ENCODE results near the gene SDHC.

The SDHC gene

DNA sequence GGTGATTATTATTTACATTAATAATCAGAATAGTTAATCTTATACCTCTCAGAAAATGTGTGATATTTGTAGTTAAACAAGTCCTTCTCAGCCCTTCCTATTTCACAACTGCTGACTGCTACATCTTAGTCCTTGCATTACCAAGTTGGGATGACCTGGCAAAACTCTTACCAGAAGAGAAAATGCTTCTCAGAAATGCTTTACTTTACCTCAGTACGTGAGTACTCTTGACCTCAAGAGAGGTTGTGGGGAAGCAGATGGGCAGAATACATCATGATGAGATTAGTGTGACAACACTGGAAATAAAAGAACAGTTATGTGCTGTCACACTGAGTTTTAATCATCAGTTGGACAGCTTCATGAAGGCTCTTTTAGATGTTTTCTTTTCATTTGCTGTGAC lies 37.3 kb downstream of the SDHC start:
- DNase-seq: peak; percentile 22
- Histone ChIP-seq H3K9ac (ENCODE audit: low read length) (no peak overlapping the region), H4K8ac (ENCODE audit: low read length) (no peak overlapping the region), H2BK12ac (ENCODE audit: low read length in 2 of 2) (no peak overlapping the region), H3K4ac (ENCODE audit: low read depth in 1 of 2, low read length in 2 of 2) (no peak overlapping the region), H3K18ac (ENCODE audit: low read depth in 1 of 2, low read length in 2 of 2) (no peak overlapping the region), H3K27ac (ENCODE audit: low read length, poor library complexity, severe bottlenecking) (no peak overlapping the region), H2AFZ (ENCODE audit: low read depth, low read length) (no peak overlapping the region), H3K23ac (ENCODE audit: low read length in 2 of 2) (no peak overlapping the region), H2BK15ac (ENCODE audit: low read depth, poor library complexity, severe bottlenecking) (no peak overlapping the region), H3K14ac (ENCODE audit: low read length in 2 of 2) (no peak overlapping the region), H3K27me3 (ENCODE audit: control insufficient read depth in 1 of 2, insufficient read depth in 1 of 2, low read length in 2 of 2) (no peaks in the 10 kb centered on the region), H2BK120ac (ENCODE audit: low read depth, low read length) (no peak overlapping the region), H3K79me1 (replicated peaks; ENCODE audit: low read length, poor library complexity, severe bottlenecking) (peaks cover 18% of the 10 kb centered on the region), H3K4me1 (ENCODE audit: control insufficient read depth, insufficient read depth, low read depth, low read length) (no peaks in the 10 kb centered on the region), H4K91ac (ENCODE audit: low read length) (no peak overlapping the region), H2BK5ac (ENCODE audit: low read depth, low read length, poor library complexity, severe bottlenecking) (no peak overlapping the region), H2AK5ac (ENCODE audit: low read length, severe bottlenecking) (no peak overlapping the region), H3K4me2 (ENCODE audit: low read length, poor library complexity, severe bottlenecking) (no peak overlapping the region), H3K36me3 (ENCODE audit: control insufficient read depth in 1 of 2, insufficient read depth in 2 of 2, low read depth in 1 of 2, low read length in 2 of 2) (peaks cover 6 to 31% of the 10 kb centered on the region in 2 experiments), H3K9me3 (ENCODE audit: control insufficient read depth, low read length) (no peaks in the 10 kb centered on the region), H3K4me3 (ENCODE audit: insufficient read depth in 1 of 2, low read depth in 1 of 2, low read length in 2 of 2) (no peak overlapping the region)
- 88% methylated on average over 1 of the region's 1 CpG for WGBS

GRCh38 chr1:161357073-161357472 lies 42.9 kb downstream of the SDHC start:
- Histone ChIP-seq H2BK5ac (ENCODE audit: low read depth, low read length, poor library complexity, severe bottlenecking) (no peak overlapping the region), H3K27ac (ENCODE audit: low read length, poor library complexity, severe bottlenecking) (no peak overlapping the region), H3K4me1 (ENCODE audit: control insufficient read depth, insufficient read depth, low read depth, low read length) (no peaks in the 10 kb centered on the region), H2BK12ac (ENCODE audit: low read length in 2 of 2) (no peak overlapping the region), H3K9ac (ENCODE audit: low read length) (no peak overlapping the region), H3K36me3 (ENCODE audit: control insufficient read depth in 1 of 2, insufficient read depth in 2 of 2, low read depth in 1 of 2, low read length in 2 of 2) (peaks cover 12 to 30% of the 10 kb centered on the region in 2 experiments), H3K27me3 (ENCODE audit: control insufficient read depth in 1 of 2, insufficient read depth in 1 of 2, low read length in 2 of 2) (no peaks in the 10 kb centered on the region), H3K4me3 (ENCODE audit: insufficient read depth in 1 of 2, low read depth in 1 of 2, low read length in 2 of 2) (no peak overlapping the region), H2AFZ (ENCODE audit: low read depth, low read length) (no peak overlapping the region), H3K23ac (ENCODE audit: low read length in 2 of 2) (no peak overlapping the region), H2AK5ac (ENCODE audit: low read length, severe bottlenecking) (no peak overlapping the region), H3K79me1 (replicated peaks; ENCODE audit: low read length, poor library complexity, severe bottlenecking) (peaks cover 19% of the 10 kb centered on the region), H2BK120ac (ENCODE audit: low read depth, low read length) (no peak overlapping the region), H4K91ac (ENCODE audit: low read length) (no peak overlapping the region), H3K18ac (ENCODE audit: low read depth in 1 of 2, low read length in 2 of 2) (no peak overlapping the region), H3K9me3 (ENCODE audit: control insufficient read depth, low read length) (no peaks in the 10 kb centered on the region), H3K4me2 (ENCODE audit: low read length, poor library complexity, severe bottlenecking) (no peak overlapping the region), H3K14ac (ENCODE audit: low read length in 2 of 2) (no peak overlapping the region), H3K4ac (ENCODE audit: low read depth in 1 of 2, low read length in 2 of 2) (no peak overlapping the region), H4K8ac (ENCODE audit: low read length) (no peak overlapping the region), H2BK15ac (ENCODE audit: low read depth, poor library complexity, severe bottlenecking) (no peak overlapping the region)
- no peak for DNase-seq
- WGBS: 98% methylated on average over 8 of the region's 8 CpGs

GRCh38 chr1:161359291-161359690 lies 45.1 kb downstream of the SDHC start:
- Histone ChIP-seq H2AFZ (ENCODE audit: low read depth, low read length) (no peak overlapping the region), H3K18ac (ENCODE audit: low read depth in 1 of 2, low read length in 2 of 2) (no peak overlapping the region), H2BK15ac (ENCODE audit: low read depth, poor library complexity, severe bottlenecking) (no peak overlapping the region), H3K4me1 (ENCODE audit: control insufficient read depth, insufficient read depth, low read depth, low read length) (no peaks in the 10 kb centered on the region), H2BK12ac (ENCODE audit: low read length in 2 of 2) (no peak overlapping the region), H3K14ac (ENCODE audit: low read length in 2 of 2) (no peak overlapping the region), H3K27ac (ENCODE audit: low read length, poor library complexity, severe bottlenecking) (no peak overlapping the region), H2AK5ac (ENCODE audit: low read length, severe bottlenecking) (no peak overlapping the region), H3K4ac (ENCODE audit: low read depth in 1 of 2, low read length in 2 of 2) (no peak overlapping the region), H3K27me3 (ENCODE audit: control insufficient read depth in 1 of 2, insufficient read depth in 1 of 2, low read length in 2 of 2) (no peaks in the 10 kb centered on the region), H2BK5ac (ENCODE audit: low read depth, low read length, poor library complexity, severe bottlenecking) (no peak overlapping the region), H3K4me3 (ENCODE audit: insufficient read depth in 1 of 2, low read depth in 1 of 2, low read length in 2 of 2) (no peak overlapping the region), H3K4me2 (ENCODE audit: low read length, poor library complexity, severe bottlenecking) (no peak overlapping the region), H3K79me1 (replicated peaks; ENCODE audit: low read length, poor library complexity, severe bottlenecking) (peaks cover 16% of the 10 kb centered on the region), H3K9ac (ENCODE audit: low read length) (no peak overlapping the region), H3K9me3 (ENCODE audit: control insufficient read depth, low read length) (no peaks in the 10 kb centered on the region), H3K23ac (ENCODE audit: low read length in 2 of 2) (no peak overlapping the region), H3K36me3 (ENCODE audit: control insufficient read depth in 1 of 2, insufficient read depth in 2 of 2, low read depth in 1 of 2, low read length in 2 of 2) (peaks cover 12 to 38% of the 10 kb centered on the region in 2 experiments), H4K91ac (ENCODE audit: low read length) (no peak overlapping the region), H2BK120ac (ENCODE audit: low read depth, low read length) (no peak overlapping the region), H4K8ac (ENCODE audit: low read length) (no peak overlapping the region)
- no peak for DNase-seq

GRCh38 chr1:161364332-161364731 lies 50.2 kb downstream of the SDHC start:
- H3K4me2 ChIP-seq (ENCODE audit: low read length, poor library complexity, severe bottlenecking): no peak overlapping the region
- H3K27ac ChIP-seq (ENCODE audit: low read length, poor library complexity, severe bottlenecking): no peak overlapping the region
- no peak overlapping the region for H2AFZ ChIP-seq (ENCODE audit: low read depth, low read length)
- H2BK120ac ChIP-seq (ENCODE audit: low read depth, low read length): no peak overlapping the region
- H3K4me3 ChIP-seq (ENCODE audit: insufficient read depth in 1 of 2, low read depth in 1 of 2, low read length in 2 of 2): no peak overlapping the region
- no peak overlapping the region for H2AK5ac ChIP-seq (ENCODE audit: low read length, severe bottlenecking)
- H3K4ac ChIP-seq (ENCODE audit: low read depth in 1 of 2, low read length in 2 of 2): no peak overlapping the region
- no peak overlapping the region for H4K91ac ChIP-seq (ENCODE audit: low read length)
- no peak overlapping the region for H3K14ac ChIP-seq (ENCODE audit: low read length in 2 of 2)
- no peaks in the 10 kb centered on the region for H3K4me1 ChIP-seq (ENCODE audit: control insufficient read depth, insufficient read depth, low read depth, low read length)
- peaks cover 8% of the 10 kb centered on the region for H3K79me1 ChIP-seq (replicated peaks; ENCODE audit: low read length, poor library complexity, severe bottlenecking)
- no peaks in the 10 kb centered on the region for H3K27me3 ChIP-seq (ENCODE audit: control insufficient read depth in 1 of 2, insufficient read depth in 1 of 2, low read length in 2 of 2)
- no peak overlapping the region for H3K23ac ChIP-seq (ENCODE audit: low read length in 2 of 2)
- H2BK15ac ChIP-seq (ENCODE audit: low read depth, poor library complexity, severe bottlenecking): no peak overlapping the region
- H3K36me3 ChIP-seq (ENCODE audit: control insufficient read depth in 1 of 2, insufficient read depth in 2 of 2, low read depth in 1 of 2, low read length in 2 of 2): peaks cover 3 to 46% of the 10 kb centered on the region in 2 experiments
- no peak for DNase-seq
- peak overlapping the region; percentile 7 for H3K9ac ChIP-seq (ENCODE audit: low read length)
- no peak overlapping the region for H2BK12ac ChIP-seq (ENCODE audit: low read length in 2 of 2)
- H2BK5ac ChIP-seq (ENCODE audit: low read depth, low read length, poor library complexity, severe bottlenecking): no peak overlapping the region
- no peak overlapping the region for H4K8ac ChIP-seq (ENCODE audit: low read length)
- H3K18ac ChIP-seq (ENCODE audit: low read depth in 1 of 2, low read length in 2 of 2): no peak overlapping the region
- no peaks in the 10 kb centered on the region for H3K9me3 ChIP-seq (ENCODE audit: control insufficient read depth, low read length)

Data from mesenchymal stem cell (in vitro differentiated cells and primary cell).